ENCODE results near the gene NCEH1.

GRCh38 chr3:172647080-172647479 is 63.8 kb downstream of the NCEH1 start:
- TF ChIP-seq EZH2 (IDR thresholded peaks at IDR 0.05; ENCODE audit: low read depth, unreplicated experiment): no peak
- TF ChIP-seq CTCF (conservative IDR thresholded peaks at IDR 0.05; ENCODE audit: low read depth in 2 of 2): no peak
- no peak for TF ChIP-seq EZH2phosphoT487 (IDR thresholded peaks at IDR 0.05; ENCODE audit: unreplicated experiment)
- no peak for TF ChIP-seq REST (IDR thresholded peaks at IDR 0.05; ENCODE audit: unreplicated experiment)
- TF ChIP-seq POLR2AphosphoS5 (IDR thresholded peaks at IDR 0.05; ENCODE audit: low read depth): no peak
- no peak for TF ChIP-seq ZNF462 (CRISPR knock-in tag; IDR thresholded peaks at IDR 0.05)
- TF ChIP-seq CREB1 (CRISPR knock-in tag; IDR thresholded peaks at IDR 0.05; ENCODE audit: low read depth): no peak
- TF ChIP-seq STAT1 (IDR thresholded peaks at IDR 0.05; ENCODE audit: unreplicated experiment): no peak
